Jurkat, Clone E6-1 (cell line): ENCODE measurements around the gene FAM120B.
"Not testable (repeated sequence)": the region's sequence is repeated elsewhere in the genome, so short reads cannot be mapped to it uniquely, and the experiment has no call there.

ENCODE experiments used
- DNase-seq: peaks from one replicate; pipeline ENCODE4 v3.0.0-alpha.2; 2011; ENCODE audit warnings: low read depth, low spot score
- H3K4me3 ChIP-seq: 2 replicates; pipeline ENCODE4 v1.5.1; 2011; ENCODE audit warnings: mild to moderate bottlenecking, low read length, control low read depth, moderate library complexity

The FAM120B gene

DNA sequence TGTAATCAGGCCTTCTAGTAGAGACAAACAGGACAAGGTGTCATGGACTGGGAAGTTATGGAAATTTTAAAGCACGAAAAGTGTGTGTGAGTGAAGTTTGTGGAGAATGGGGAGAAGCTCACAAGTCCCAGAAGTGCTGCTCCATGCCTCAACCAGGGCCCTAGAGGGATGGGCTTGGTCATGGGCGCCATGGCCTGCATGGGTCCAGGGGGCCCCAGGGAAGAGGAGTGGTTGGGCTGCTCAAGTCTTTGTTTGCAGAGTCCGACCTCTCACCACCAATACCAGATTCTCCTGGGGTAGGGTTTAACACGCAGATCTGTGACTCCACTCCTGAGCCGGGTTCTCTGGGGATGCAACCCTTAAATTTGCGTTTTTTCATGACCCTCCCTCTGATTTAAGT lies 88.4 kb downstream of the FAM120B start:
- no peak for DNase-seq
- H3K4me3 ChIP-seq = no peak overlapping the region

DNA sequence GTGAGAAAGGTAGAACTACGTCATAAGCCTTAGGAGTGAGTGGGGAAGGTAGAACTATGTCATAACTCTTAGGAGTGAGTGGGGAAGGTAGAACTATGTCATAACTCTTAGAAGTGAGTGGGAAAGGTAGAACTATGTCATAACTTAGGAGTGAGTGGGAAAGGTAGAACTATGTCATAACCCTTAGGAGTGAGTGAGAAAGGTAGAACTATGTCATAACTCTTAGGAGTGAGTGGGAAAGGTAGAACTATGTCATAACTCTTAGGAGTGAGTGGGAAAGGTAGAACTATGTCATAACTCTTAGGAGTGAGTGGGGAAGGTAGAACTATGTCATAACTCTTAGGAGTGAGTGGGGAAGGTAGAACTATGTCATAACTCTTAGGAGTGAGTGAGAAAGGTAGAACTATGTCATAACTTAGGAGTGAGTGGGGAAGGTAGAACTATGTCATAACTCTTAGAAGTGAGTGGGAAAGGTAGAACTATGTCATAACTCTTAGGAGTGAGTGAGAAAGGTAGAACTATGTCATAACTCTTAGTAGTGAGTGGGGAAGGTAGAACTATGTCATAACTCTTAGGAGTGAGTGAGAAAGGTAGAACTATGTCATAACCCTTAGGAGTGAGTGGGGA lies 92.3 kb downstream of the FAM120B start:
- not testable (repeated sequence) for DNase-seq, H3K4me3 ChIP-seq

DNA sequence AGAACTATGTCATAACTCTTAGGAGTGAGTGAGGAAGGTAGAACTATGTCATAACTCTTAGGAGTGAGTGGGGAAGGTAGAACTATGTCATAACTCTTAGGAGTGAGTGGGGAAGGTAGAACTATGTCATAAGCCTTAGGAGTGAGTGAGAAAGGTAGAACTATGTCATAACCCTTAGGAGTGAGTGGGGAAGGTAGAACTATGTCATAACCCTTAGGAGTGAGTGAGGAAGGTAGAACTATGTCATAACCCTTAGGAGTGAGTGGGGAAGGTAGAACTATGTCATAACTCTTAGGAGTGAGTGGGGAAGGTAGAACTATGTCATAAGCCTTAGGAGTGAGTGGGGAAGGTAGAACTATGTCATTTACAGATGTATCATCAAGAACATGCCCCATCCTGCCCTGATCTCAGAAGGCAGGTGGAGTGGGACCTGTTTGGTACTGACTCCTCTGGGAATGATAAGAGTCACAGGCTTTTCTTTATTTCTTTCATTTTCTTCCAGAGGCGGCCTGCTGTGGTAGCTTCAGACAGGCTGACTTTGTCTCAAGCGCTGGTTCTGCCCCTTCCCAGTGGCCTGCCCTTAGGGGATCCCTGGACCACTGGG lies 93.5 kb downstream of the FAM120B start:
- not testable (repeated sequence) for H3K4me3 ChIP-seq, DNase-seq

DNA sequence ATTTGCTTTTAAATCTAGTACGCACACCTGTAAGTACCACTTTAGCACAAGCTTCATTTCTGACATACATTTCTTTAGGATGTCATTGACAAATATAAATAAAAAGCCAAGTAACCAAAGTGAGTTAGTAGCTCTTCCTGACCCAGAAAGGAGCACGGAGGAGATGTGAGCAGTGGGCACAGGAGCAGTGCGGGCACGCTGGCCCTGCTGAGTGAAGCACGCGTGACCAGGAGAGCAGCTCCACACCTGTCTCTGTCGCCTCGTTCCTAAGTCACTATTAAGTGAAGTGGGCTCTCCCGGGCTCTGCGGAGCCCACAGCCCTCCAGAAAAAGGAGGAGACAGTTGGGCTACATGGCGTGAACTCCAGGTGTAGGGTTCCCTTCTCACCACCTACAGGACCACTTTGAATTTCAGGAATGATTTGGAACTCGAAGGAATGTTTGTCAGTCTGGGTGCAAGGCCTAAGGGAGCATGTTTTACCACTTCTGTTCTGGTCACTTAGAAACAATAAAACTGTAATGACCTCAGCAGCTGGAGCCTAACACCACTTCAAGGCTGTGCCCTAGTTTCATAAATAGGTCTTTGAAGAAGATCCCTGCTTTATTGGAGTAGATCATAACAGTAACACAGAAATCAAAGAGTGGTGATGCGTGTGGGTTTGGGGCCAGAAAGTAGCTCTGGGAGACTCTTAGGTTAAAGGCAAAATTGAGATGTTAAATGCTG lies 95.9 kb downstream of the FAM120B start:
- no peak for DNase-seq
- H3K4me3 ChIP-seq = no peak overlapping the region

DNA sequence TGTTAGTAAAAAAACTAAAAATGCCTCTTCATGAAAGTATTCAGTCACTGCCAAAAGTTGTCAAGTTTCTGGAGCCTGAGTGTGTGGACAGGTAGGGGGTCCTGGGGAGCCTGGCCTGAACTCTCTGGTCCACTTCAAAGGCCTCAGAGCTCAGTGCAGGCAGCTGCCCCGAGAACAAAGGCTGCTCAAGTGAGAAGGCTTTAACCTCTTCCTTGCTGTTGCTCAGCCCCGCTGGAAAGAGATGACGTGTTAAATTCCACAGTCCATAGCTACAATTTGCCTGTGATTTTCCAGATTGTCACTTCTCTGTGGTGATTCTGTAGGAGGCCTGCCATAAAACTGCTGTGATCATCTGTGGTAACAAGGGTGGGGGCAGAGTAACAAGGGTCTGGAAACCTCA lies 96.9 kb downstream of the FAM120B start:
- H3K4me3 ChIP-seq = no peak overlapping the region
- DNase-seq = no peak

DNA sequence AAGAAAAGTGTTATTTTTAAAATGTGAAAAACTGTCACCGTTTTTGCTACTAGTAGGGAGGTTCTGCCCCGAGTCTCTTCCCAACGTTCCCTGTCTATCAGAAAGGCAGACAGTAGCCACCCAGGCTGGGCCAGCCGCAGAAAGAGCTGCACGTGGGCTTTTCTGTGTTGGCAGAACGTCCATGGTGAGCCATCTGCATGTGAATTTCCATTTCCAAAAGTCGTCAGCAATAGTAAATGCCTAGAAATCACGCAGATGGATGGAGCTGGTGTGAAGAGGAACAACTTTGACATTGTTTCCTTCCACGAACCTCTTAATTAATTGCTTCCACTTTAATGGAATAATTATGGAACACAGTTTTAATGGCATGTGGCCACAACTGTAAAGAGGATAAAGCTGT lies 97.5 kb downstream of the FAM120B start:
- no peak overlapping the region for H3K4me3 ChIP-seq

DNA sequence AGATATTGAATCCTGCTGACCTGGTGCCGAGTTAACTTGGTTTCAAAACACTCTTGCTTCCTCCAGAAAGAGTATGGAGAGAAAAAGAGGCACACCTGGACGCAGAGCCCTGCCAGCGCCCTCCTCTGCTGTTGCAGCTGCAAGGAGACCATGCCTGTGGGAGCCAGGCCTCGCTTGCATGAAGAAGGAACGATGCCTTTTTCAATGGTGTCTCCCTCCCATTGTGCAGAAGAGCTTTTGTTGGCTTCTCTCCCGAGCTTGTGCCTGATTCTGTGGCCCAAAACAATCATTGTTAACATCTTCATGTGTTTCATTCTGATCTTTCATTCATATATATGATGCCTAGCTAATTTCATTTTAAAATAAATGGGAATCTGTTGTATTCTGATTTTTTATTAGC lies 98.1 kb downstream of the FAM120B start:
- no peak overlapping the region for H3K4me3 ChIP-seq
- no peak for DNase-seq

More for the DNA sequence above, 97.5 kb downstream of the FAM120B start:
- DNase-seq = no peak

DNA sequence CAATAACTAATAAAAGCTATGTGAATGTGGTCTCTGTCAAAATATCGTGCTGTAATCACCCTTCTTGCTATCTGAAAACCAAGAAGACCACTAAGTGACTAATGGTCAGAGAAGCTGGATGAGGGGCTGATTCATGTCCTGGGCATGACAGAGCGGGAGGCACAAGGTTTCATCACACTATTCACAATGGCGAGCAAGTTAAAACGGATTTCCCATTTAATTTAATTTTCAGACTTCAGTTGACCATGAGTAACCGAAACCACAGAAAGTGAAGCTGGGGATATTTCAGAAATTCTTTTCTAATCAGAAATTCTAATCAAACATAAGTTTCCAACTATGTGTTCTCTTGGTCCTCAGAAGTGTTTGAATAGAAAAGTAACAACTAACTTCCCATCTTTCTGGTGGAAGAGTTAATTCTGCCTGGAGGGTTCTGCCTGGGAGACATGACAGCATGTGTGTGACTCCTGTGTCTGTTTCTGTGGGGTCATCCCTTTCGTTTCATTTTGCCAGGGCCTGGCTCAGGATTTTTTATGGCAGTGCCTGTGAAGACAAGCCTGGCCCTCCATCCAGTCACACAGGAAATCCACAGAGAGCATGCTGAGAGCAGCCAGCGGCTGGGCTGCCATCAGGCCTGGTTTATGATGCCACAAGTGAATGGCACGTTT lies 98.9 kb downstream of the FAM120B start:
- DNase-seq = no peak
- no peak overlapping the region for H3K4me3 ChIP-seq

DNA sequence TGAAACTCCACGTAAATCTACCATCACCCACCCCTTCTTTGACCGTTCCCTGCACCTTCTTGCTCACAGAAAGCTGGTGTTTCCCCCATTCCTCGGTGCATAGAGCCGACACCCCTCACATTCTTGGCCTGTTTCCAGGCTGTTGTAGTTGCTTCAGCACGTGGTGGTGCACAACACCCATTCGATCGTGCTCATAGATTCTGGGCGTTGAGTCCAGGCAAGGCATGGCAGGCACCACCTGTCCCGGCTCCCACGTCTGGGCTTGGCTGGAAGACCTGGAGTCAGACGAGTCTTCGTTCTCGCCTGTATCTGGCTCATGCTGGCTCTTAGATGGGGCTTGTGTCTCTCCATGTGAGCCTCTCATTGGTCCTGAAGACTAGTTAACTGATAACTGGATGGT lies 100.6 kb downstream of the FAM120B start:
- H3K4me3 ChIP-seq = no peak overlapping the region
- no peak for DNase-seq

DNA sequence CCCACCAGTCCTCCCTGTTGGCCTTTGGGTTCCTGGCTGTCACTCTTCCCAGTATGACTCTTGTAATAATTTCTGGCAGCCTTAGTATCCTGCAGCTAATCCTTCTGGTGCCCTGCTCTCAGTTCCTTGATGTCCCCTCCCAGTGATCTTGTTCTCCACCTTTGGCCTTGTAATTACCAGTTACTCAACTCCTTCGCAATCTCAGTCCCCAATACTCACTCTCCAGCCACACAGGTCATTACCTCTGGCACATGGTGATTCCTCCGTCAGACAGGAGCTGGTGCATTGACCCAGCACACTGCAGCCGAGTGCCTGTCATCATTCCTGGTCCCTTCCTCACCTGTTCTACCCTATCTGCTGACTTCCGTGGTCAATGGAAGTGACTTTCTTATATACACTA lies 101.4 kb downstream of the FAM120B start:
- DNase-seq = no peak
- no peak overlapping the region for H3K4me3 ChIP-seq

DNA sequence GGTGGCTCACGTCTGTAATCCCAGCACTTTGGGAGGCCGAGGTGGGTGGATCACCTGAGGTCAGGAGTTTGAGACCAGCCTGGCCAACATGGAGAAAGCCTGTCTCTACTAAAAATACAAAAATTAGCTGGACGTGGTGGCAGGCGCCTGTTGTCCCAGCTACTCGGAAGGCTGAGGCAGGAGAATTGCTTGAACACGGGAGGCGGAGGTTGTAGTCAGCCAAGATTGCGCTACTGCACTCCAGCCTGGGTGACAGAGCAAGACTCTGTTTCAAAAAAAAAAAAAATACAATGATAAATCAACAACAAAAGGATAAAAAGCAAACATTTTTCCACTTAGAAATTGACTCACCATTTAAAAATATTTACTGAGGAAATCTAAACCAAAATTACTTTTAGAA lies 103.2 kb downstream of the FAM120B start:
- DNase-seq, H3K4me3 ChIP-seq: not testable (repeated sequence)

DNA sequence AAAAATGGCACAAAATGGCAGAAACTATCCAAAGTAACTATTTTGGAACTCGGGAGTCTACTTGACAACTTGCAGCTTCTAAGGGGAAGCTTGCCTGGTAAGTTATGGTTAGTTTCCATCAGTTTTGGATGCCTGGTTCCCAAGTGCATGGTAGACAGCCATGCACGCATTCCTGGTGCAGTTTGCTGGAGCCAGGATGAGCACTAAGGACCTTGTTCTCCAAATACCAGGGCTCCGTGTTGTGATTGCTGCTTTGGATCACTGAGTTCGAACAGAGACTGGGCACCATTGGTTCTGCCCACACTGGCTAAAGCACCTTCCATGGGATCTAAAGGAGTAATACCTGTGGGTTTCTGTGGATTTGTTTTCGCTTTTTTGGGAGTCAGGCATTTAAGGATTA lies 103.7 kb downstream of the FAM120B start:
- DNase-seq = no peak
- H3K4me3 ChIP-seq = no peak overlapping the region

DNA sequence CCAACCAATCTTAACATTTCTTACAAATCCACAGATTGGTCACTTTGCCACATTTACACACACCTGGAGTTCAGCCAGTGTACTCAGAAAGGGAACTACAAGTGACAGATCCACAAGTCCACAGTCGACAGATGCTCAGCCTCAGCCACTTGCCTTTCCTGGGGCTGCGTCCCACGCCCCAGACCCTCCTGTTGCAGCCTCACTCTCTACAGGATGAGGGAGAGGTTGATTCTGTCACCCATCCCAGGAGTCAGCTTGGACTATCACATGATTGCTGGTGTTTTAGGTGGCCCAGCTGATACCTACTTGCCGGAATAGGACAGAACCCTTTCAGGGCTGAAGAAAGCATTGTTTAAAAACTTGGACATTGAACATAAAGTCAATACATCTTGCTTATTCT lies 108.8 kb downstream of the FAM120B start:
- DNase-seq = no peak
- H3K4me3 ChIP-seq = no peak overlapping the region

DNA sequence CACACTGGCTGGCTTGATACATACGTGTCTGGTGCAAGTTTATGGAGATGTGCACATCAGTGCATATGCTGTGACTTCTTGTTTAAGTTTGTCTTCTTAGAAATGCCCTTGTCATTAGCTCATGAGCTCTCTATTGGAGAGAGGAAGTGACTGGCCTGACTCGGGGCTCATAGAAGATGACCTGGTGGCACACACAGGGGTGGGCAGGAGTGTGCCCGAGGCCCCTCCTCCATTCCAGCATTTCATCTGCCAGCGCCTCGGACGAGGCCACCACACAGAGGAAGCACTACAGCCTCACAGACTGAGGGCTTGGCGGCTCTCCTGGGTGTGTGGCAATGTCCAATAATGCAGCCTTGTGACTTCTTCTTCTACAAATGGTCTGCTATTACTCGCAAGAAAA lies 109.7 kb downstream of the FAM120B start:
- DNase-seq = no peak
- no peak overlapping the region for H3K4me3 ChIP-seq

DNA sequence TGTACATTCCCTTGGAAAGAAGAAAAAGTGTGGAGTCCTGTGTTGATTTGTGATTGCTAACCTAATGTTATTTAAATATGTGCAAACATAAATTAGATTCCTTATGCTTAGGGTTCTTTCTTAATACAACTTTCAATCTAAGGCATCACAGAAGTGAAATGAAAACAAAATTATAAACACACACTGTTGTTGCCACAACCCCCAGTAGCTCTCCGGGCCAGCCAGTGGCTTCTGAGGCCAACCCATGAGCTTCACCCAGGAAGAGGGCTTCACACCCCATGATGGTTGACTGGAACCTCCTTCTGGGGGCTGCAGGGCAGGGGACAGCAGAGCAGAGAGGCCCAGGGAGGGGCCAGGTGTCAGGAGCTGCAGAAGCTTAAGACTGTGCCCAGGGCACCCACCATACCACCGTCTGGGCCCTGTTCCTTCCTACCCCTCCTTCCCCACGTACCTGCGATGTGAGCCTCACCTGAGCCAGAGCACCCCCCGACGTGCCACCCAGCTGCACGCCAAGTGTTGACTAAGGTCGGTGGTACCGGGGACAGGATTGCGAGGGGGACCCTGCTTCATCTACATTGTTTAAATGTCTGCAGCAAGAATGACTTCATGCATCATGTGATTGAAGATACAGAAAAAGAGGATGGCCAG lies 110.5 kb downstream of the FAM120B start:
- DNase-seq = no peak

DNA sequence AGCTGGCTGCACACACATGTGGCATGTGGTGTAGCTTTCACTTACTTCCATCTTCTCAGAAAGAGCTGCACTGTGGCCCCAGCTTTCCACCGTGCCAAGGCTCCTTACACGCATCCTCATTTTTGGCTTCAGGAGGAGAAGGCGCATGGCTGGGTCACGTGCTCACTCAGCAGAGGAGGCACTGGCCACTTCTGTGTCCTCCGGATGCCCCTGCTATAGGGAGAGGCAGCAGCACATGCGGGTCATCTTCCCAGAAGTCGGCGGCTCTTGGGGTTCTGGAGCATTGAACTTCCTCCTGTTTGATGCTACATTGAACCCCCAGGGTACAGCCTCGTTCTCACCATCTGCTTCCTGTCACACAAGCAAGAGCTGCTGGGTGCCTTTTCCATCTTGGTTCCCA lies 111.3 kb downstream of the FAM120B start:
- no peak overlapping the region for H3K4me3 ChIP-seq
- DNase-seq = no peak

More for the DNA sequence above, 110.5 kb downstream of the FAM120B start:
- no peak overlapping the region for H3K4me3 ChIP-seq

DNA sequence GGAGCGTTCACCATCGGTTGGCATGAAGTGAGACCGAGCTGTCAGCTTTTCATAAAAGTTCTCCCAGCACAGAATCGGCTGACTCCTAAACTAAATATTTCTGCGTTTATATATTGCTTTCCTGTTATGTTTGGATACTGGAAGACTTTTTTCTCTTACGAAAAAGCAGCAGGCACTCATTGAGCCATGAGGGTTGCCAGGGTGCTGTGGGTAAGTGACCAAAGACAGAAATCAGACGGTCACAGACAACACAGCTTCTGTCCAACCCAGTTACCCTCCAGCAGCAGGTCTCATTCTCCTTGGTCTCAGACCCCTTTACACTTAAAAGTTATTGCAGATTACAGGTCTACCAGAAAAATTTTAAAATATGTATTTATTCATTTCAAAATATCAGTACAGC lies 113.7 kb downstream of the FAM120B start:
- no peak overlapping the region for H3K4me3 ChIP-seq
- DNase-seq = no peak

DNA sequence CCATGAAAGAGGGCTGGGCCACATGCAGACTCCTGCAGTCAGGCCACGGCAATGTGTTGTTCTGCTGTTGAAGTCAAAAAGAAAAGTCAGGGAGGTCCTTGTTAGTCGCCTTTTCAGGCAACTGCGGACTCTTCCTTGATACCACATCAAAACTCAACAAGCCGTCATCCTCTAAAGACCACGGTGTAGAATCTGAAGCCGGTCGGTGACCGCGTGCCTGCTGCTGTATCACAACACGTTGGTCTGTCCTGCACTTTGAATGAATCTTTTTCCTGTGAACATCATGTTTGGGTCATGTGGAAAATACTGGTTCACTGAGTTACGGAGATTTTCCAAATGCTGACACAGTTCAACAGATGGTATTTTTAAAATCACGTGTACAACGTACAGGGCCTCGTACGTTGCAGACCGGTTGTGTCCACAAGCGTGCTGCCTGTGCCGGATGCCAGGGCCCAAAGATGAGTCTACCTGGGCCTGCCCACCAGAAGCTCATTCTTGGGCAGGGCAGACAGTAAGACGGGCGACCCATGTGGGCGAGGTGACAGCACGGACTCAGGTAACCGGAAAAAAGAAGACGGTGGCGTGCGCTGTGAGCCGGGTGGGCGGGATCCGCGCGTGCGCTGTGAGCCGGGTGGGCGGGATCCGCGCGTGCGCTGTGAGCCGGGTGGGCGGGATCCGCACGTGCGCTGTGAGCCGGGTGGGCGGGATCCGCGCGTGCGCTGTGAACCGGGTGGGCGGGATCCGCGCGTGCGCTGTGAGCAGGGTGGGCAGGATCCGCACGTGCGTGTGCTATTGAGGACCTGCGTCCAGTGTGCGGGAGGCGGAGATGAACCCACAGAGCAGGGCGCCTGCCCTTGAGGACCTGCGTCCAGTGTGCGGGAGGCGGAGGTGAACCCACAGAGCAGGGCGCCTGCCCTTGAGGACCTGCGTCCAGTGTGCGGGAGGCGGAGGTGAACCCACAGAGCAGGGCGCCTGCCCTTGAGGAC lies 114.5 kb downstream of the FAM120B start:
- no peak overlapping the region for H3K4me3 ChIP-seq
- no peak for DNase-seq

DNA sequence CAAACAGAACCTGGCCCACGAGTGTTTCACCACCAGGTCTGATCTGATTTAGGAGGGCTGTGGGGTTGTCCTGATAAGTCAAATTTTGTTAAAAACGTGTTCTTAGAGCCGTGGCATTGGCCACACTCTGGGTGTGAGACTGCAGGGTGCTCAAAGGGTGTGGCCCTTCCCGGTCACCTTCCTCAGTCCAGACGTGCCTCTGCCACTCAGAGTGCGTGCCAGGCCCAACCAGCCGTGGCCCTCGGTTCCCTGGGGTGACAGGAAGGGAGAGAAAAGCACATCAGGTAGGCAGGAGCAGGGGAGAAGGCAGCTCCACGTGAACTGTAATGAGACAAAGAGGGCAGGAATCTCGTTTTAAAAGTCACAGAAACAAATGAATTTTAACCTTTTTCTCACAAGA lies 115.4 kb downstream of the FAM120B start:
- no peak overlapping the region for H3K4me3 ChIP-seq
- DNase-seq = no peak
